Lung (tissue), 12 donors: ENCODE measurements around the gene CCDC174. TPM values are rescaled to one million over a fixed set of nuclear protein-coding genes. Genes with fewer than 3 reads are reported as not detected.
A peak's percentile ranks its signal among the peaks of the same experiment; 100 is the strongest.

Experiments
- ATAC-seq: fragments of 200-7000 bp; cut with Tn5 transposase; one replicate; pipeline ENCODE4 v1.9.1; 2020; ENCODE audit warnings: moderate number of reproducible peaks; ENCODE audit not compliant: insufficient read depth, low FRiP score
- DNase-seq, 3 donors: peaks; one replicate each; pipeline ENCODE4 v3.0.0-alpha.2; 2013 to 2017
- H3K27ac ChIP-seq, 2 donors: one replicate each; pipeline ENCODE4 v1.5.1; 2013; ENCODE audit warnings: mild to moderate bottlenecking in 2 of 2, moderate library complexity in 2 of 2, control low read depth in 1 of 2, inconsistent platforms in 1 of 2, low read depth in 1 of 2, low read length in 1 of 2
- H3K27me3 ChIP-seq, 3 donors: one replicate each; pipeline ENCODE4 v1.5.1; 2013; ENCODE audit warnings: low read length in 2 of 3; ENCODE audit not compliant: control insufficient read depth in 3 of 3, insufficient read depth in 3 of 3
- H3K36me3 ChIP-seq, 4 donors: one replicate each; pipeline ENCODE4 v1.5.1; 2013; ENCODE audit warnings: low read length in 4 of 4, mild to moderate bottlenecking in 1 of 4, moderate library complexity in 1 of 4; ENCODE audit not compliant: control insufficient read depth in 4 of 4, insufficient read depth in 4 of 4
- H3K4me1 ChIP-seq, 5 donors: one replicate each; pipeline ENCODE4 v1.5.1; 2013; ENCODE audit warnings: low read length in 5 of 5, mild to moderate bottlenecking in 2 of 5, moderate library complexity in 1 of 5; ENCODE audit not compliant: control insufficient read depth in 5 of 5, insufficient read depth in 5 of 5
- H3K4me3 ChIP-seq: one replicate; pipeline ENCODE4 v1.5.1; 2013; ENCODE audit warnings: mild to moderate bottlenecking, control low read depth, moderate library complexity
- H3K9ac ChIP-seq, 2 donors: one replicate each; pipeline ENCODE4 v1.5.1; 2013; ENCODE audit warnings: low read length in 2 of 2, control low read depth in 1 of 2; ENCODE audit not compliant: insufficient read depth in 1 of 2
- H3K9me3 ChIP-seq, 4 donors: one replicate each; pipeline ENCODE4 v1.5.1; 2013; ENCODE audit warnings: low read length in 3 of 4, mild to moderate bottlenecking in 1 of 4, moderate library complexity in 1 of 4; ENCODE audit not compliant: control insufficient read depth in 4 of 4, insufficient read depth in 3 of 4
- WGBS, 2 donors: extraction: QIAGEN DNeasy Blood & Tissue Kit; methylation state at CpG; one replicate each; pipeline ENCODE4 v1.1.7; 2013; 5-methylcytosine and 5-hydroxymethylcytosine counted together
- polyA plus RNA-seq, 2 donors: library from polyadenylated mRNA; stranded (reverse); fragments of 200-250 nt; gene quantifications; one replicate each; pipeline ENCODE4 v1.2.1, GENCODE V29; 2013
- total RNA-seq, 2 donors: library from RNA; depleted of rRNA in 1 of 2; stranded (reverse); fragments of >200 nt in 1 of 2; gene quantifications; one replicate each; pipeline ENCODE4 v1.2.1, GENCODE V29; 2014 to 2021
- TF ChIP-seq, protein P1 (sequence below): IDR thresholded peaks from 2 replicates; pipeline ENCODE4 v1.5.1; 2012; ENCODE audit warnings: mild to moderate bottlenecking; ENCODE audit errors: control extremely low read depth, extremely low read depth
- donor health status: control.
- donor health status: control.
- donor health status: Bipolar disorder and iron deficiency.
- donor health status: healthy.
- donor health status: DM: yes; HTN: yes; CAD: no.

Gene CCDC174
- total and polyA plus RNA-seq, 4 donors, result 11.7 to 25.0 (median 19.7) TPM

DNA sequence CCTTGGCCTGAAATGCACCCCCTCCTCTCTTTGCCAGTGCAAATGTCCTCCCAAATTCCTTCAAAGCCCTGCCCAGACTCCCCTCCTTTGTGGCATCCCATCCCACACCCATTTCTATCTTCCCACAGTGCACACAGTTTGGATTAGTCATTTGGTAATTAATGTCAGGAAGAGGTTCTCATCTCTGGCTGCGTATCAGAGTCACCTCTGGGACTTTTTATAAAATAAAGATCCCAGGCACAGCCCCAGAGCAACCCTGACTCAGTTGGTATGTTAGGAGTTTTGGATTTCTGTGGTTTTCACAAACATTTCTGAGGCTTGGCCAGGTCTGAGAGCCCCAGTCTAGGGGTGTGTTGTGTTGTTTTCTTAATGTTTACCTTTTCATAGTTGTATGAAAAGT, 65.0 kb downstream of the CCDC174 start:
- DNase-seq (no peak), ATAC-seq (no peak)
- WGBS, 2 donors, result 63 to 81% methylated on average over 1 of the region's 1 CpG
- Histone ChIP-seq H3K9ac (no peak overlapping the region), H3K27me3 (no peaks in the 10 kb centered on the region), H3K27ac (no peak overlapping the region), H3K4me1 (no peaks in the 10 kb centered on the region), H3K36me3 (no peaks in the 10 kb centered on the region), H3K9me3 (peaks cover 0 to 5% (median 2%) of the 10 kb centered on the region in 4 donors), H3K4me3 (no peak overlapping the region)
- TF ChIP-seq, protein P1, sequence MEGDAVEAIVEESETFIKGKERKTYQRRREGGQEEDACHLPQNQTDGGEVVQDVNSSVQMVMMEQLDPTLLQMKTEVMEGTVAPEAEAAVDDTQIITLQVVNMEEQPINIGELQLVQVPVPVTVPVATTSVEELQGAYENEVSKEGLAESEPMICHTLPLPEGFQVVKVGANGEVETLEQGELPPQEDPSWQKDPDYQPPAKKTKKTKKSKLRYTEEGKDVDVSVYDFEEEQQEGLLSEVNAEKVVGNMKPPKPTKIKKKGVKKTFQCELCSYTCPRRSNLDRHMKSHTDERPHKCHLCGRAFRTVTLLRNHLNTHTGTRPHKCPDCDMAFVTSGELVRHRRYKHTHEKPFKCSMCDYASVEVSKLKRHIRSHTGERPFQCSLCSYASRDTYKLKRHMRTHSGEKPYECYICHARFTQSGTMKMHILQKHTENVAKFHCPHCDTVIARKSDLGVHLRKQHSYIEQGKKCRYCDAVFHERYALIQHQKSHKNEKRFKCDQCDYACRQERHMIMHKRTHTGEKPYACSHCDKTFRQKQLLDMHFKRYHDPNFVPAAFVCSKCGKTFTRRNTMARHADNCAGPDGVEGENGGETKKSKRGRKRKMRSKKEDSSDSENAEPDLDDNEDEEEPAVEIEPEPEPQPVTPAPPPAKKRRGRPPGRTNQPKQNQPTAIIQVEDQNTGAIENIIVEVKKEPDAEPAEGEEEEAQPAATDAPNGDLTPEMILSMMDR, result no peak

DNA sequence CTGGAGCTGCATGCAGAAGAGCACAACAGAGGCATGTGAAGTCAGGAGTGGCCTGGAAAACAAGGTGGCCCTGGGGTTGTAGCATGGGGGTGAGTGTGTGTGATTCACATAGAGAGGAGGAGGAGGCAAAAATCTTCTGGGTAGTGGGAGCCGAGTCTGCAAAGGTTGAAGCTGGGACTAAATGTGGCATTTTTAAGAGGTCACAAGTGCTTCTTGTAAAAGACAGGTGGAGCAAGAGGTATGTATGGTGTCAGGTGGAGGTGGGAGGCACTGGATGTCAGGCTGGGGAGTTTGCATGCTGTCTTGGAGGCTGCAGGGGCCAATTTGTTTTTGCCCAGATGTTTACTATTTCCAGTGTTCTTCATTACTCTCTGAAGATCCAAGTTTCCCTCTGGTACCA, 65.7 kb downstream of the CCDC174 start:
- no peak for DNase-seq
- no peak for ATAC-seq
- Histone ChIP-seq H3K36me3 (no peaks in the 10 kb centered on the region), H3K9ac (no peak overlapping the region), H3K4me3 (no peak overlapping the region), H3K9me3 (peaks cover 0 to 5% (median 2%) of the 10 kb centered on the region in 4 donors), H3K27me3 (no peaks in the 10 kb centered on the region), H3K27ac (no peak overlapping the region), H3K4me1 (no peaks in the 10 kb centered on the region)
- WGBS, 2 donors, result 50 to 63% methylated on average over 1 of the region's 1 CpG
- TF ChIP-seq, protein P1, result no peak

- TF ChIP-seq, protein P1, result no peak
- DNase-seq (no peak), ATAC-seq (no peak)
- Histone ChIP-seq H3K36me3 (no peaks in the 10 kb centered on the region), H3K9me3 (peaks cover 0 to 2% (median 0%) of the 10 kb centered on the region in 4 donors), H3K4me3 (no peak overlapping the region), H3K9ac (no peak overlapping the region), H3K4me1 (no peaks in the 10 kb centered on the region), H3K27ac (no peak overlapping the region), H3K27me3 (no peaks in the 10 kb centered on the region)
- WGBS, 2 donors, result 84 to 91% methylated on average over 2 of the region's 2 CpGs
Measured at GRCh38 chr3:14718539-14718938, 67.0 kb downstream of the CCDC174 start.

DNA sequence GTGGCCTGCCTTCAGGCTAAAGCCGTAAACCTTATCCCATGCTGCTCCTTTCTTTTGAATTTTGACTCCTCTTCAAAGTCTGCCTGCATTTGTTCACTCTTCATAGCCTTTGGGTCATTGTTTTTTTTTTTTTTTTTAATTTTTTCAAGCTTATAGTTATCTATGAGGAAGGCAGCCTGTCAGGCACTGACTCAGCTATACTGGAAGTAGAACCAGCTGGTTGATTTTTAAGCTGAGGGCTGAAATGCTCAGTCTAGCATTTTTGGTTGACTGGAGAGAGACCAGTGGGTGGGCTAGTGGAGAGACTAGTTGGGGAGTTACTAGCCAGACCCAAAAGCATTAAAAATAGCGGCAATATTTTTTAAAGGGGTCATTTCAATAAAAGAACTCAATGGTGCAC, 67.4 kb downstream of the CCDC174 start:
- ATAC-seq (no peak), DNase-seq (peak in 2 of 3 donors; percentile 21 to 50)
- no peak overlapping the region for H3K27ac ChIP-seq
- H3K9ac ChIP-seq, result no peak overlapping the region
- H3K27me3 ChIP-seq, result no peaks in the 10 kb centered on the region
- H3K4me3 ChIP-seq, result no peak overlapping the region
- H3K4me1 ChIP-seq, result peaks cover 0 to 4% (median 0%) of the 10 kb centered on the region in 5 donors
- TF ChIP-seq, protein P1, result no peak
- H3K9me3 ChIP-seq, result peaks cover 0 to 1% (median 0%) of the 10 kb centered on the region in 4 donors
- 87 to 100% methylated on average over 2 of the region's 2 CpGs for WGBS, 2 donors
- no peaks in the 10 kb centered on the region for H3K36me3 ChIP-seq
